WI38 (cell line): ENCODE measurements around the gene PIEZO1.

Experiments used
- H3K4me3 ChIP-seq: 2 replicates; pipeline ENCODE4 v1.5.1; 2011; ENCODE audit warnings: low read depth, mild to moderate bottlenecking, control low read depth, low read length
- TF ChIP-seq, protein P1 (sequence below): IDR thresholded peaks from 2 replicates; pipeline ENCODE4 v1.5.1; 2012; ENCODE audit warnings: low read depth, mild to moderate bottlenecking, control low read depth, low read length

The PIEZO1 gene

DNA sequence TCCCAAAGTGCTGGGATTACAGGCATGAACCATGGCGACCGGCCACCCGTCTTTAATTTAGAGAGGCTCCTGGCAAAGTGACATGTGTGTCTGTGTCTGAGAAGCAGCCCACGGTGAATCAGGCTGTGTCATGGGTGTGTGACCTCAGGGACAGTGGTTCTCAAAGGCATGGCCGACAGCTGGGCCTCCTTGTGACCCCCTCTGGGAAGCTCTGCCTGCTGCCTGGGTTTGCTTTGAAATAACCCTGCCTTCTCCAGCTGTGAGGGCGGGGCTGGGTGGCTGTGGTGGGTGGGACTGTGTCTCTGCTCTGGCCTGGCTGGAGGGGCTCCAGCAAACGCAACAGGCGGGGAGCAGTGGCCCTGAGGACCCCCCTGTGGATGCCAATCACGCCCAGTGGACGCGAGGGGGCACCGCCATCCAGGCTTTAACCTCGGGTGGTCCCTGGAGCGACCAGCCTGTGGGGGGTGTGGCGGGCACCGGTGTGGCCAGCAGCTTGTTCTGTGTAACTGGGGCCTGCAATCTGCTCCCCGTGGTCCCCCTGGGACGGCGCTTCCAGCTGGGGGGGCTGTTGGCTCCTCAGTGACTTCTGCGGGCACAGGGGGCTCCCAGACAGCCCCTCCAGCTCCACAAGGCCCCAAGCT lies 35.5 kb upstream of the PIEZO1 start:
- TF ChIP-seq, protein P1, sequence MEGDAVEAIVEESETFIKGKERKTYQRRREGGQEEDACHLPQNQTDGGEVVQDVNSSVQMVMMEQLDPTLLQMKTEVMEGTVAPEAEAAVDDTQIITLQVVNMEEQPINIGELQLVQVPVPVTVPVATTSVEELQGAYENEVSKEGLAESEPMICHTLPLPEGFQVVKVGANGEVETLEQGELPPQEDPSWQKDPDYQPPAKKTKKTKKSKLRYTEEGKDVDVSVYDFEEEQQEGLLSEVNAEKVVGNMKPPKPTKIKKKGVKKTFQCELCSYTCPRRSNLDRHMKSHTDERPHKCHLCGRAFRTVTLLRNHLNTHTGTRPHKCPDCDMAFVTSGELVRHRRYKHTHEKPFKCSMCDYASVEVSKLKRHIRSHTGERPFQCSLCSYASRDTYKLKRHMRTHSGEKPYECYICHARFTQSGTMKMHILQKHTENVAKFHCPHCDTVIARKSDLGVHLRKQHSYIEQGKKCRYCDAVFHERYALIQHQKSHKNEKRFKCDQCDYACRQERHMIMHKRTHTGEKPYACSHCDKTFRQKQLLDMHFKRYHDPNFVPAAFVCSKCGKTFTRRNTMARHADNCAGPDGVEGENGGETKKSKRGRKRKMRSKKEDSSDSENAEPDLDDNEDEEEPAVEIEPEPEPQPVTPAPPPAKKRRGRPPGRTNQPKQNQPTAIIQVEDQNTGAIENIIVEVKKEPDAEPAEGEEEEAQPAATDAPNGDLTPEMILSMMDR, result no peak
- H3K4me3 ChIP-seq, result no peak overlapping the region

DNA sequence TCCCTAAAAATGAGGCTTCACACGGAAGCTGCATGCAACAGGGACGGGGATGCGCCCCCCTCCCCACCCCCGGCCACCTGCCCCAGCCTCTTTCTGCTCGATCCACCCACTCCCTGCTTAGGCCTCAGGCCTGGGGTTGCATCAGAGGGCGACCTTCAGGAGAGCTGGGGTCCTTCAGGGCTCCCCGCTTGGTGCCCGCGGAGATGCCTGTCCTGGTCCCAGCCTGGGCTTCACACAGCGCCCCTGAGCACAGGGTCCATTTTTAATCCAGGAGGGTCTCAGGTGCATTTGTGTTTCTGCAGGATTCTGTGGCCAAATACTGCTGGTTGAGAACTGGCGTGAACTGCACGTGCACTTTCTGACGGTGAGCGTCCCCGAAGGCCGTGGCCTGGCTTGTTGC lies 34.1 kb upstream of the PIEZO1 start:
- H3K4me3 ChIP-seq, result no peak overlapping the region
- TF ChIP-seq, protein P1, result no peak

DNA sequence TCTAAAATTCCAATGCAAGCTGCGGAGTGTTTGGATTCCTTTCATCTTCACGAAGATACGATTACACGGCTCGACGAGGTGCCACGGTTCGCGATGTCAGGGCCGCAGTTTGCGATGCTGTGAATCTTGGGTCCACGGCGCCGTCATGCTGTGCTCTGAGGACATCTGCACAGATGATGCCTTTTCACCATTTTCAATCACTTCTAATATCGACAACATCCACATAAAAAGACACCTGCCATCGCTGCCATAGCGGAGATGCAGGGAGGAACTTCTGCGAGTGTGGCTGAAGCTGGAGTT lies 33.5 kb upstream of the PIEZO1 start:
- TF ChIP-seq, protein P1, result no peak

DNA sequence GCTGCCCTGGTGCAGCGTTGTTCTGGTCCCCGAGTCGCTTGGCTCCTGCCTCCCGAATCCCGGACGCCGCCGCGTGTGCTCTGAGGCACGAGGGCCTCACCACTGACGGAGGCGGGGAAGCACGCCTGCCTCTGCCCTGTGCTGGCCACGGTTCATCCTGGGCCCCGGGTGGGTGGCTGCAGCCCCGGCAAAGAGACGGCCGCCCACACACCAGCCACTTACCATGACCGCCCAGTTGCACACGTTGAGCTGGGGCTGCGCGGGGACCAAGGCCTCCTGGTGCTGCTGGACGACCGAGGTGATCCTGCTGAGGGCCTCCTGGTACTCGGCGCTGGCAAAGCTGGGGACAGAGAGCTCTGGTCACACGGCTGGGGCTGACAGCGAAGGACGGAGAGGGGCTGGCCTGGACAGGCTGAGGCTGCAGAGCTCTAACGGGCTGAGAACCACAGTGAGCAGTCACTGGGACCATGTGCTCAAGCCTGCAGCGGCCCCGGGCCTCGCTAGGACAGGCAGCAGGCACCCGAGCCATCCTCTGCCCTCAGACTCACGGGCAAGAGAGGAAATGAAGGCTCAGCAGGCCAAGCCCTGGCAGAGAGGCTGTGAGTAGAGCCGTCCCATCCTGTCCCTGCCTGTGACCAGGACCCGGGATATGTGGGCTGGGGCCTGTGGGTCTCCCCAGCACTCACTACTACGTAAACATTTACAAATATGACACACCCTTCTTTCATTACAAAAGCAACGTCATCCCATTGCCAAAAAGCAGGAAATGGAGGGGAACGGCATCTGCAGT lies 33.0 kb upstream of the PIEZO1 start:
- TF ChIP-seq, protein P1, result no peak
- peak overlapping the region; percentile 14; the same call in 1 of the 2 replicates for H3K4me3 ChIP-seq

More for the DNA sequence above, 33.5 kb upstream of the PIEZO1 start:
- no peak overlapping the region for H3K4me3 ChIP-seq

DNA sequence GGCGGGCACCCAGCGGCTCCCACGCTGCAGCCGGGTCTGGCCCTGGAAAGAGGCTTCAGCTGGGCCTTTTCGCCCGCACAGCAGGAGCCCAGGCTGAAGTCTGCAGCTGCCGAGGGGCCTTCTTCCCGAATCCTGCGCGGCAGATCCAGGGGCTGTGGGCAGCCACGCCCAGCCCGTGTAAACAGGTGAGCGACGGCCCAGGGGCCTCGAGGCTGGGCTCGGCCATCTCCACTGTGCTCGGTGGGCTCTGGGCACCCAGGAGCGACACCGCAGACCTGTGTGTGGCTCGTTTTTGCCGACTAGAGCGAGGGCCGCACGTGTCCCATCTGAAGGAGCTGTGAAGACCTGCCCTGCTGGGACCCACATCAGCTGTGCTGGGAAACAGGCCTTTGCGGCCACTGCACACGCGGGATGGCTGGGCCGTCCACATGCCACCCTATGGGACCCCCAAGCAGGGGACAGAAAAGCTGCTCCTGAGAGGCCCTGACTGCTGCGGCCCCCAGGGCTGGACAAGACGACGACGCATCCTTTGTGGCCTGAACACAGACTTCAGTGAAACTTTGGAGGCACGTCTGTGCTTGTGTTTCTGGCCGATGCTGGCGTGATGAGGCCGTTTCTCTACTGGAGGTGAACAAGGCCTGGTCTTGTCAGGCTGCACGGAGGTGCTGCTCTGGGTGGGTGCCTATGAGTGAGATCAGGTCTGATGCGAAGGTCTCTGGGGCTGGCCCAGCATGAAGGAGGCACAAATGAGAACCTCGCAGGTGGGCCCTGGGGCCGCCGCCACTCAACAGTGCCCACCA lies 31.9 kb upstream of the PIEZO1 start:
- no peak overlapping the region for H3K4me3 ChIP-seq
- TF ChIP-seq, protein P1, result no peak

DNA sequence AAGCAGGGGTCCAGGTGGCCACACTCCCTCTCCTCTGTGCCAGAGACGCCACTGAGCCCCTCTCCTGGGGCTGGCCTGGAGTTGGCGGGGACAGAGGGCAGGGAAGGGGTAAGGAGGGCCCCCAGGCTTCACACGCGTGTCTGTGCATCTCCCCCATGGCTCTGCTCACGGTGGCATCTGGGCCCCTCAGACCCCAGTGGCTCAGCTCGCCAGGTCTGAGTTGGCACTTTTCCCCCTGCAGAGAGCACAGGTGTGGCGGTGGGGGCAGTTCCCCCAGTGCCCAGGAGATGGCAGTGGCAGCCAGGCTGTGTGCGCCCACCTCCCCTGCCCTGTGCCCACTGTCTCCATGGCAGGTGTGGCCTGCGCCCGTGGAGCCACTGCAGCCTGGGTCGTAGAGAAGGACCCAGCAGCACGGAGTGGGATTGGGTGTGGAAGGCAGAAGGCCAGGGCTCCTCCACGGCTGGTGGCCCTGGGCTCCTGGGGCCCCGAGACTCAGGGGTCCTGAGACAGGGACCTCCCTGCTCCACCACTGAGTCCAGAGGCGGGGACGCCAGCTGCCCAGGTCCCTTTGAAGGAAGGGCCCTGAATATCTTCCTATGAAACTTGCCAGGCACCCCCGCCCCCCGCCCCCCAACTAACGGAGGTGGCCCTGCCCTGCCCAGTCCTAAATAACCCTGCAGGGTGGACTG lies 31.0 kb upstream of the PIEZO1 start:
- H3K4me3 ChIP-seq, result no peak overlapping the region
- TF ChIP-seq, protein P1, result peak; percentile 65
